GM21717 (cell line): ENCODE data around the gene UTS2R.
"Not testable (repeated sequence)": the region's sequence is repeated elsewhere in the genome, so short reads cannot be mapped to it uniquely, and the experiment has no call there.

Experiments used
- ATAC-seq: cut with Tn5 transposase; IDR thresholded peaks from one replicate; pipeline ENCODE4 v1.9.1; 2021; ENCODE audit warnings: mild to moderate bottlenecking, moderate library complexity; ENCODE audit not compliant: unreplicated experiment

The UTS2R gene

DNA sequence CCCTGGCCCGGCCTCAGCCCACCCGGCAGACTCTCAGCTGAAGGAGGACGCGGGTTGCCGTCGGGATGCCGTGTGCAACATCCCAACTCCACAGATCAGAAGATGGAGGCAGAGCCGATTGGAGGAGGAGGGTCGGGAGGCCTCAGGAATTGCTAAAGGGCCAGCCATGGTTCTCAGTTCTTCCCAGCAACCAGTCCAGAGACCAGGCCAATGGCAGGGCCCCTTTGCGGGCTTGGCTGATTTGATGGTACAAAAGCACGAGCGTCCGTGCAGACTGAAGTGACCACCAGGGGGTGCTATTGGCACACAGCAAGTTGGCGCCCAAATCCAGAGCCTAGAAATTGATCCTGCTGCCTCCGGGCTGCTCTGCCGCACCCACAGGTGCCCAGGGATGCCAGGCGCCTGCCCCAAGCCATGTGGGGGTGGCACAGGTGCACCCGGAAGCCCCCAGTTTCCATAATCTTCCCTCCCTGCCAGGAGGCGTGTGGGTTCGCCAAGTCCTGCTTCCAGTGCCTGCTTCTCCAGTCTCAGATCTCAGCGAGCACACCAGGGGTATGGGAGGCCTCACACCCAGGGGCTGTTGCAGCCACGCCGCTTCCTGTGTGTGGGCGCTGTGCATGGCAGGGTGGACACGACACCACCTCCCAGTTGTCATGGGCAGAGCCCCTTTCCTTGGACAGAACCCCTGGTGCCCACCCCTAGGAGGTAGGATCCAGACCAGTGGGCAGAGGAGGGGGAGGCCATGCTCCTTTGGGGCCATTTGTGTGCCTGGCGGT lies 19.7 kb upstream of the UTS2R start:
- no peak for ATAC-seq

DNA sequence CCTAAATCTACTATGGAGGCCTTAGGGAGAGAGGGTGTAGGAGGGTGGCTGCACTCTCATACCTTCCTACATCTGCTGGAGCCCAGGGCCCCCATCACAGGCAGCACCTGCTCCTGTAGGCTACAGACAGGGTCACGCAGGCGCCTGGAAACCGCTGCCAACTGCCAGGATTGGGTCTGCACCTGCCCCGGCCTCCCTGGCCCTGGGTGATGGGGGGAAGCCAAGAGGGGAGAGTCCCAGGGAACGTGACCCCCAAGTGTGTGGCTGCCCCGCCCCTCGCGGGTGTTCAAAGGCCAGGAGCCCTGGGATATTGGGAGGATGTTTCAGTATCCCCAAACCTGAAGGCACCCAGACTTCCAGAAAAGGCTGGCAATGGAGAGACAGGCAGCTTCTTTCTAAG lies 18.1 kb upstream of the UTS2R start:
- ATAC-seq = no peak

DNA sequence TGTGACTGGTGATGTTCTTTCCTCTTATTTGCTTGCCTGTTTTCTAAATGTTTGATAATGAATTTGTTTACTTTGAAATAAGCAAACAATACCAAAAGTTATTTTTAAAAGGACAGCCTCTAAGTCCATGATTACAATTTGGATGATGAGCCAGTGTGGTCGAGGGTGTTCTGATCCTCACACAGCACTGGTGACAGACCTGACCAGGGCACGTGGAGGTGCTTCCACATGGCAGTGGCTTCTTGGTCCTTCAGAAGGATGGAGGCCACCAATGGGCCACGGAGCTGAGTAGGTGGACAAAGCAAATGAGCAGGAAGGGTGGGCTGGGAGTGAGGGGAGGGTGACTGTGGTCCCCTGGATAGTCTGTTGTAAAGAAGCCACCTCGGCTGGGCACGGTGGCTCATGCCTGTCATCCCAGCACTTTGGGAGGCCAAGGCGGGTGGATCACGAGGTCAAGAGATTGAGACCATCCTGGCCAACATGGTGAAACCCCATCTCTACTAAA lies 16.7 kb upstream of the UTS2R start:
- no peak for ATAC-seq

DNA sequence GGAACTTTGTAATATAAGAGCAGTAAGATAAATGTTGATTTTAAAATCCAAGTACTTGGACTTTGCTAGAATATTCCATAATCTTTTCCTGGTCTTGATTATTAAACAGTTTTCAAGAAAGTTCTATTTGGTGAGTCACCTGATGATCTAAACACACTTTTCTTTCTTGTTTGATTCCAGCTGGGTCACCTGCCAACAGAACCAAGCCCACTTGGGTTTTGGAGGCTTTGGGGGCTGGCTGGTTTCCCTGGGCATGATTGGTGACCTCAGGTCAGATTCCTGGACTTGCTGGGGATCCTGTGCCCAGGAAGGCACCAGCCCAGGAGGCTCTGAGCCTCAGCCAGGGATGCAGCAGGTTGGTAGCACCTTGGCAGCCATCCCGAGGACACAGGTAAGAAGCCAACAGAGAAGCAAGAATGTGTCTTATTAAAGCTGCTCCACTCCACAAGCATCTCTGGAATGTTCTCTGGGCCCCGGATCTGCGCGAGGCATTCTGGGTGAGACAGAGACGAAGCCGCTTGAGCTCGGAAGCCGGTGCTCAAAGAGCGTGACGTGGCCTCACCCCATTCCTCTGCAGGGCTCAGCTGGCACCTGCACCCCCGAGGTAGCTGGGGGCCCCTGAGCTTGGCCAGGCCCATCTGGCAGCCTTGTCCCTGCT lies 15.7 kb upstream of the UTS2R start:
- ATAC-seq = no peak

DNA sequence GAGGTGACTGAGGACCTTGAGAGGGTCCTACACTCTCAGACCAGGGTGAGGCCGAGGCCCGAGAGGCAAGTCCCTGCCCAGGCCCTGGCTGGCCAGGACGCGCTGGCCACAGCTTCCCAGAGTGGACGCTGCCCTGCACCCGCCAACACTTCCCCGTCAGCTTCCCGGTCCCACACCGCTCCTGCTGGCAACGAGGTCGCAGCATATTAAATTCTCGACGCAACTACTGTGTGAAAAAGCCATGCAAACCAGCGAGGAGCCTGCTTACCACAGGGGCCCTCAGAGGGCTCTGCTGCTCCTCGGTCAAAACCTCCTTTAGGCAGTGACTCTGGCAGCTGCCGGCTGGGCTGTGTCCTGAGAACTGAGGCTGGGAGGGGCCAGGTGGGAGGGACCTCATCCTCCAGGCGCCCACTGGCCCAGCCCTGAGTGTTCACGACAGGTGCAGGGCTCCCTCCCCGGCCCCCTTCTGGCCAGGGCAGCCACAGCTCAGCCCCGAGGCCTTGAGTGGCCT lies 14.7 kb upstream of the UTS2R start:
- no peak for ATAC-seq

DNA sequence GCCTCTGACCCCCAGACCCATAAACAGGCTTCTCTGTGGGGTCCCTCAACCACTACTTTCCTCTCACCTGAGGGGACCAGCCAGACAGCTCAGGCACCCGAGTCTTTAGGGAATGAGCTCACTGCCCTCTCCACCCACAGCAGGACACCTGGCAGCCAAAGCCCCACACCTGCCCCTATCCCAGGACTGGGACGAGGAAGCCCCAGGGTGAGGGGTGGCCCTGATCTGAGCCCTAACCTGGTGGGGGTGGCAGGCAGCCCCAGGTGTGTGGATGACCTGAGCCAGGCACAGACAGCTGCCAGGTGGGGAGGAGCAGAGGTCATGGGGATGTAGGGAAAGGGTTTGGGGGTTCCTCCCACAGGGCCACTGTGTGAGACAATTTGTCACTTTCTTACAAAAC lies 14.2 kb upstream of the UTS2R start:
- ATAC-seq = no peak

DNA sequence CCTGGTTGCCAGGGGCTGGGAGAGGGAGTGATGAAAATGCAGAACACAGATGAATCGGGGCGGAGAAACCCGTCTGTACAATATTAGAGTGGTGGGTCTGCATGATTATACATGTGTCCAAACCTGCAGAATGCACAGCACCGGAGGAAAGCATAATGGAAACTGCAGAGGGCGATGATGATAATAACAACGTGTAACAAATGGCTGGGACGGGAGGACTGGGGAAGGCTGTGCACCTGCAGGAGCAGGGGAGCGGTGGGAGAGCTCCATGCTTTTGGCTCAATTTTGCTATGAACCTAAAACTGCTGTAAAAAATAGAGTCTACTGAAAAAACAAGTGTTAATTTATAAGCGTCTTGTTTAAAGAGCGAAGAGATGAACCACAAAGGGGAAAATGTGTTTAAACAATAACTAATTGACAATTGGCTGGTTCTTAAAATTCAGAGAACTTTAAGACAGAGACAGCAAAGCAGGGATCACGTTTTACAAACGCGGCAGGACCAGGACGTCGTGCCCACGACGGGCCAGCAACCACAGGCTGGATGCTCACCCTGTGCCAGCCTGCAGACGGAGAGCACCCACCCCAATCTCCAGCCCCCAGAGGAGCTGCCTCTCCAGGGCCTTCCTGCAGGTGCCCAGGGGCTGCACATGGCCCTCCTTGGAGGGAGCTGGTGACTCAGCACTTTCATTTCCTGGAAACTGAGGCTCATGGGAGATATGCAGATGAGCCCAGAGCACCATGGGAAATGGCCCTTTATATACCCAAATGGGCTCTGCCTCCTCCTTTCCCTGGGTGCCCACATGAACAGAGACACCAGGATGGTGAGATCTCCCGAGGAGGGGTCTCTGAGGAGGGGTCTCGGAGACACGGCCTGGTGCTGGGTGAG lies 12.9 kb upstream of the UTS2R start, which contains the start of gene TEX19:
TSS of gene TEX19 (plus strand) at position 783 of the 886 bp plus-strand sequence. CDS start 2,904 bp downstream, outside the sequence.
- no peak for ATAC-seq

DNA sequence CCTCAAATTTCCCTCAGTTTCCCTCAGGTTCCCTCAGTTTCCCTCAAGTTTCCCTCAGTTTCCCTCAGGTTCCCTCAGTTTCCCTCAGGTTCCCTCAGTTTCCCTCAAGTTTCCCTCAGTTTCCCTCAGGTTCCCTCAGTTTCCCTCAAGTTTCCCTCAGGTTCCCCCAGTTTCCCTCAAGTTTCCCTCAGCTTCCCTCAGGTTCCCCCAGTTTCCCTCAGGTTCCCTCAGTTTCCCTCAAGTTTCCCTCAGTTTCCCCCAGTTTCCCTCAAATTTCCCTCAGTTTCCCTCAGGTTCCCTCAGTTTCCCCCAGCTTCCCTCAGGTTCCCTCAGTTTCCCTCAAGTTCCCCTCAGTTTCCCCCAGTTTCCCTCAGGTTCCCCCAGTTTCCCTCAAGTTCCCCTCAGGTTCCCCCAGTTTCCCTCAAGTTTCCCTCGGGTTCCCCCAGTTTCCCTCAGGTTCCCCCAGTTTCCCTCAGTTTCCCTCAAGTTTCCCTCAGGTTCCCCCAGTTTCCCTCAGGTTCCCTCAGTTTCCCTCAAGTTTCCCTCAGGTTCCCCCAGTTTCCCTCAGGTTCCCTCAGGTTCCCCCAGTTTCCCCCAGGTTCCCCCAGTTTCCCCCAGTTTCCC lies 12.0 kb upstream of the UTS2R start:
- ATAC-seq = not testable (repeated sequence)

DNA sequence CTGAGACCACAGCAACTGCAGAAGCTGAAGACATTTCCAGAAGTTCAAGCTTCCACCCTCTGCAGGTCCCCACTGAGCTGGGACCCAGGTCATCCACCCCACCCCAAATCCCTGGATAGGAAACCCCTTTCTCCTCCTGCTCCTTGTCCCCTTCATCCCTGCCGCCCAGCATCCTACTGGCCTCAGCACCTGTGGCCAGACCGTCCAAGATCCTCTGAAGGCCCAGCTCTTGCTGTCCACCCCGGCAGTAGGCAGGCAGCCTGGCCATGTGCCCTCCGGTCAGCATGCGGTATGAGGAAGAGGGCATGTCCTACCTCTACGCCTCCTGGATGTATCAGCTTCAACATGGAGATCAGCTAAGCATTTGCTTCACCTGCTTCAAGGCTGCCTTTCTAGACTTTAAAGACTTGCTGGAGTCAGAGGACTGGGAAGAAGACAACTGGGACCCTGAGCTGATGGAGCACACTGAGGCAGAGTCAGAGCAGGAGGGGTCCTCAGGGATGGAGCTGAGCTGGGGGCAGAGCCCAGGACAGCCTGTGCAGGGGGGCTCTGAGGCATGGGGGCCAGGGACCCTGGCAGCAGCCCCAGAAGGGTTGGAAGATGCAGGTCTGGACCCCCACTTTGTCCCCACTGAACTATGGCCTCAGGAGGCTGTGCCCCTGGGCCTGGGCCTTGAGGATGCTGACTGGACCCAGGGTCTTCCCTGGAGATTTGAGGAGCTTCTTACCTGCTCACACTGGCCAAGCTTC lies 9.5 kb upstream of the UTS2R start:
- ATAC-seq = no peak

DNA sequence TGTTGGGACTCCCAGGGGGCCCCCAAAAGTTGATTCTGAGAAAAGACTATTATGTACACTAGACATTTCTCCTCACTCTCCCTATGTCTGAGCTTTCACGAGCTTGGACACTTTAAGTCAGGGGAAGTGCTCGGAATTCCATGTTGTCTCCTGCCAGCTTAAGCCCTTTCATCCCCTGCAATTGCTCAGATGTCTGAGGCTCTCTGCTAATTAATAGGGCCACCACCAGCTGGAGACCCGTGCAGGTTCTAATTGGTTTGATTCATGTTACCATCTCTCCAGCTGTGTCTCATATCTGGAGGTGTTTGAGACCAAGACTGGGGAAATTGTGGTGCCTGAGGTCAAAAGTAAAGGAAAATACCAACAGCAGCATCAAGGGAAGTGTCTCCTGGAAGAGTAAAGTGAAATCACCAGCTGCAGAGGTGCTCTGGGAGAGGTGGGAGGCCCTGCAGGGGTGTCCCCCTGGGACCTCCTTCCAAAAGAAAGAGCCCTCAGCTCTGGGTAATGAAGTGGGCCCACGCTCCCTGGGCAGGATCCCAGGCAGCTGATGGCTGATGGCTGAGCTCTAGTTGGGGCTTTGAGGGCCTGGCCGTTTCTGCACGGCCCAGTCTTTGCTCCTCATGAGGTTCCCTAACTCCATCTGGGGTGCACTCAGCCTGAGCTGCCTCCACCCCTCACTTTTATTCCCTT lies 5.8 kb upstream of the UTS2R start:
- no peak for ATAC-seq

DNA sequence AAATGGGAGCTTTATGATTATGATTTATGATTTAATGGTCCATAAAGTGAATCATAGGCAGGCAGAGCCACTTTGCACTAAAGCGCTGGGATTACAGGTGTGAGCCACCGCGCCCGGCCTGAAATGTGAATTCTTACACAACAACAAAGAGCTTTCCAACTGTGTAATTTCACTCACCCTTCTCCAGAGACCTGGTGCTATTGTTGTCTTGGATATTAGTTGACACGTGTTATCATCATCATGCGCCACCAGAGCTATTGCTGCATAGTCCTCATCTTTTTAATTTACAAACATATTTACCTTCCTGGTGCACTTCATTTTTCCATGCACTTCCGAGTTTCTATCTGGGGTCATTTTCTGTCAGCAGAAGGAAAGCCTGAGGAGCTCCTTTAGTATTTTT lies 4.8 kb upstream of the UTS2R start:
- no peak for ATAC-seq

DNA sequence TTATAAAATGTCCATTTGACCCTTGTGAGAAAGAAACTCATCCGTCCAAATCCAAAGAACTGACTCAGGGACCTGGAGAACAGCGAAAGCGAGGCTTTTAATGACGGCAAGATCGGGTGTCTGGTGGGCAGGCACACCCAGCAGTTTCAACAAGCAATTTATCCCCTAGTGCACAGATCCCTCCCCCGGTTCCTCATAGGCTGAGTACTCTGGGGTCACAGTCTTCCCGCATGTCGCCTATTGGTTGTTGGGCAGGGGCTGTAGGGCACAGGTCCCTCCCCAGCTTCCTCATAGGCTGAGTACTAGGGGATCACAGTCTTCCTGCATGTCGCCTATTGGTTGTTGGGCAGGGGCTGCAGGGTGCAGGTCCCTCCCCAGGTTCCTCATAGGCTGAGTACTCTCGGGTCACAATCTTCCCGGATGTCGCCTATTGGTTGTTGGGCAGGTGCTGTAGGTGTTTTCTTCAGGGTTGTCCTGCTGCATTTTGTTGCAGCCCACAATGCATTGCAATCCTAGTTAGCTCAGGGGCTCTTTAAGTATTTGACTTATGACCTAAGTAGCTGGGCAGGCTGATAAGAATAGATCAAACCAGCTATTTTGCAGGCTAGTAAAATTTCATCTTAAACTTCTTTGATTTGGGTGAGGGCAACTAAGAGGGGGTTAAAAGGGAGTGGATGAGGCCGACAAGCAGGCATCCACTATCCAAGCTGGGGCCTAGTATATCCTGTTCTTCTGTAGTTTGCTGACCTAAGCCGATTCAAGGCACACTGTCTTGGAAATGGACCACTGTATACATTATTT lies 3.6 kb upstream of the UTS2R start:
- ATAC-seq = no peak

DNA sequence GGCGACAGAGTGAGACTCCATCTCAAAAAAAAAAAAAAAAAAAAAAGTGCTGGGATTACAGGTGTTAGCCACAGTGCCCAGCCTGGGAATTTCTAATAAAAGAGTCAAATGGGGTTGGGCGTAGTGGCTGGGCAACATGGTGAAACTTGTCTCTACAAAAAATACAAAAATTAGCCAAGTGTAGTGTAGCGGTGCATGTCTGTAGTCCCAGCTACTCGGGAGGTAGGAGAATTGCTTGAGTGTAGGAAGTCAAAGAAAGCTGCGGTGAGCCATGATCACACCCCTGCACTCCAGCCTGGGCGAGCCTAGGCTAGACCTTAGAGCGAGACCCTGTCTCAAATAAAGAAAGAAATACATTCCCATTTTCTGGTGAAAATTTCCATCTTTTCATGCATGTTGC lies 2.4 kb upstream of the UTS2R start:
- no peak for ATAC-seq

DNA sequence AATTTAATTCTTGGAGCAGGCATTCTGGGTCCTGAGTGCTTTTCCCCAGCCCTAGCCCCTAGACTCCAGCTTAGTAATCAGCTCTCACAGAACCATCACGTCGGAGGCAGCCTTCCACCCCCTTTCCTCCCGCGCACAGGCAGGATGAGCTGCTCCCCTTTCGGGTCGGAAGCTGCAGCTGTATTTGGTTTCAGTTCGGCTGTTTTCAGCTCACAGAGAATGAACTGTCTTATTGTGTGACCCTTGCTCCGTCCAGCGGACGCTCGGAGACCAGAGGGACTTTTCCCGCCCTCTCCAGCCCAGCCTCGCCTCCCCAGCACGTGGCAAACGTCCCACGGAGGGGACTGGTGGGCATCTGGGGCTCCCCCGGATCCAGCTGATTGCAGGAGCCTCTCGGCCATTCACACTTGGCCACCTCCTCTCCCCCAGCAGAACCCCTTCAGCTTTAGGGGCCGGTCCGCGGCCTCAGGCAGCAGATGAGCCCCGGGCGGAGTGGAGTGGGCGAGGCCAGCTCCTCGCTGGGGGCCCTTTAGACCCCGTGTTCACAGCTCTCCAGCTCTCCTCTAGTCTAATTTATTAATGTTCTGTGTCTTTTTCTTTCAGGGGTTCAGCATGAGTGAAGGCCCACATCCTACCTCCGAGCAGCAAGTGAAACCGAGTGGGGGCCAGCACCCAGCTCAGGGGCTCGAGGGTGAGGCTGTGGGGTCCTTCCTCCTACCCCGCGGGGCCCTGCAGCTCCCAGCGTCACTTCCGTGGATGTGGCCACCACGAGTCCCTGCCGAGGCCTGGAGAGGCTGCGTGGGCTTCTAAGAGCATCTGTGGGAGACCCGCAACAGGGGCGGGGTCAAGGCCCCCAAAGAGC lies 863 bp upstream of the UTS2R start:
- ATAC-seq = no peak

DNA sequence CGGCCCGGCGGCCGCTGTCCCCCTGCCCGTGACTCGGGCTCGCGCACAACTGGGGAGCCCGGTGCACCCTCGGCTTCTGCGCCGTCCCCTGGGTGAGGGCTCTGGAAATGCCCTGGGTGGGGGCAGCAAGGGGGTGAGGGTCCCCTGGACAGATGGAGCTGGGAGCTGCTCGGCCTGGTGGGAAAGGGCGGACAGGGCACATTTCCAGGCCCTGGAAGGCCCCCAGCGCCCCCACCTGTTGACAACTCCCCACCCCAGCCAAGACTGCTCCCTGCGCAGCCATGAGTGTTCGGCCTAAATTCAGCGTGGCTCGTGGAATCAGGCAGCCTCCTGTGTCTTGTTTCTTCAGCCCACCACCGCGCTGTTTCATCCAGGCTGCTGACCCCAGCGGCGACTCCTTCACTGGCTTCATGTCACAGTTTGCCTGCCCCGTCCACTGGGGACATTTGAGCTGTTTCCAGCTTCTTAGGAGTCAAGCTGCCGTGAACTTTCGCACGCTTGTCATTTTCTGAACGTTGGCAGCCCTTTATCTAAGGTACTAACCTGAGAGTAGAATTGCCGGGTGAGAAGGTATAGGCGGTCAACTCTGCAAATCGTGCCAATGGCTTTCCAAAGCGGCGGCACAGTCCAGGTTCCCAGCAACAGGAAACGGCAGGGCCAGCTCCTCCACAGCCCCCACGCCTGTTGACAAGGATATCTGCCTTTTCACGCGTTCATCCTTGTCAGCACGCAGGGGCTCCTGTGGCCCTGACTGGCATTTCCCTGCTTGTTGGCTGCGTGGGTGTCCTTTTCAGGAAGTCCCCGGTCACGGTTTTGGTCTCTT lies 895 bp downstream of the UTS2R start:
- no peak for ATAC-seq

DNA sequence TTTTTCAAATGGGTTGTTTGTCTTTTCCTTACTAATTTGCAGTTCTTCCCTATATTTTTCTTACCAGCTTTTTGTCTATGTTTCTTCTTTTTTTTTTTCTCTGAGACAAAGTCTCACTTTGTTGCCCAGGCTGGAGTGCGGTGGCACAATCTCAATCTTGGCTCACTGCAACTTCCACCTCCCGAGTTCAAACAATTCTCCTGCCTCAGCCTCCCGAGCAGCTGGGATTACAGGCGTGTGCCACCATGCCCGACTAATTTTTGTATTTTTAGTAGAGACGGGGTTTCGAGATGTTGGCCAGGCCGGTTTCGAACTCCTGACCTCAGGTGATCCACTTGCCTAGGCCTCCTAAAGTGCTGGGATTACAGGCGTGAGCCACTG lies 1.5 kb downstream of the UTS2R start:
- ATAC-seq = not testable (repeated sequence)
